Fibroblast of mammary gland (primary cell): Measurements from ENCODE around the gene DNM1L.

Source experiments
- DNase-seq: peaks from one replicate; pipeline ENCODE4 v3.0.0-alpha.2; 2010; ENCODE audit warnings: low read depth
- H3K4me3 ChIP-seq: 2 replicates; pipeline ENCODE4 v1.5.1; 2011; ENCODE audit warnings: low read depth, mild to moderate bottlenecking, low read length, moderate library complexity; ENCODE audit not compliant: control insufficient read depth
- TF ChIP-seq, protein P1 (sequence below): conservative IDR thresholded peaks from 2 replicates; pipeline ENCODE4 v1.5.1; 2011; ENCODE audit warnings: low read depth, low read length, inconsistent platforms; ENCODE audit not compliant: control insufficient read depth, insufficient read depth

Gene DNM1L

DNA sequence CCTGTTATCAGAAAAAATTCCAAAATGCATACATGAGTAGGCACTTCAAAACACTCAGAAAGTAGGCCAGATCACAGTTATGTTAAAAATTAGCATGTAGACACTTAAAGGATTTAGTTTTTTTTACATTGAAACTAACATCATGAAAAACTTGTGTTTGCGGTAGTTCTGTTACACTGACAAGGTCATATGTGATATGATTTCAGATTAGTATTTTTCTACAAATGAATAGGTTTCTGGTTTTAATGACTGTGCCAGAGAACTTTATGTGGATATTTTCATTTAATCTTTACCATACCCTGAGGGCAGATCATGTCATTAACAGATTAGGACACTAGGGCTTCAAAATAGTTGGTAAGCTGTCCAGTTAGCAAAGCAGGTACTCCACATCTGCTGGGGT, 55.9 kb downstream of the DNM1L start:
- no peak for DNase-seq
- H3K4me3 ChIP-seq = no peak overlapping the region
- TF ChIP-seq, protein P1, sequence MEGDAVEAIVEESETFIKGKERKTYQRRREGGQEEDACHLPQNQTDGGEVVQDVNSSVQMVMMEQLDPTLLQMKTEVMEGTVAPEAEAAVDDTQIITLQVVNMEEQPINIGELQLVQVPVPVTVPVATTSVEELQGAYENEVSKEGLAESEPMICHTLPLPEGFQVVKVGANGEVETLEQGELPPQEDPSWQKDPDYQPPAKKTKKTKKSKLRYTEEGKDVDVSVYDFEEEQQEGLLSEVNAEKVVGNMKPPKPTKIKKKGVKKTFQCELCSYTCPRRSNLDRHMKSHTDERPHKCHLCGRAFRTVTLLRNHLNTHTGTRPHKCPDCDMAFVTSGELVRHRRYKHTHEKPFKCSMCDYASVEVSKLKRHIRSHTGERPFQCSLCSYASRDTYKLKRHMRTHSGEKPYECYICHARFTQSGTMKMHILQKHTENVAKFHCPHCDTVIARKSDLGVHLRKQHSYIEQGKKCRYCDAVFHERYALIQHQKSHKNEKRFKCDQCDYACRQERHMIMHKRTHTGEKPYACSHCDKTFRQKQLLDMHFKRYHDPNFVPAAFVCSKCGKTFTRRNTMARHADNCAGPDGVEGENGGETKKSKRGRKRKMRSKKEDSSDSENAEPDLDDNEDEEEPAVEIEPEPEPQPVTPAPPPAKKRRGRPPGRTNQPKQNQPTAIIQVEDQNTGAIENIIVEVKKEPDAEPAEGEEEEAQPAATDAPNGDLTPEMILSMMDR = no peak

DNA sequence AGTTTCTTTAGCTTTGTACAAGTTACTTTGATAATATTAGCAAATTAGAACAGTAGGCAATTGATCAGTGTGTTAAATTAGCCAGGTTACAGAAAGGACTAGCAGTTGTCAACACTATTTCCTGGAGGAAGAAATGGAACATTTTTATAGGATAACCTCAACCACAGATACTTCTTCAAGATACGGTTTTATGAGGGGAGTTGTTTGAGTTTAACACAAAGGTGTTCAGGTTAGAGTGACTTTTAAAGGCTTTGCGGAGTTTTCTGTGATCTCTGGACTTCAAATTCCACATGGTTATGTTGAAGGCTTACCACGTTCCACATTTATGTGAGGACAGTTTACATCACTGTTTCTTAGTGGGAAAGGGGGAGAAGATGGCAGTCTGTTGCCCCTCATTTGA, 57.3 kb downstream of the DNM1L start:
- no peak overlapping the region for H3K4me3 ChIP-seq
- no peak for DNase-seq
- TF ChIP-seq, protein P1 = no peak

DNA sequence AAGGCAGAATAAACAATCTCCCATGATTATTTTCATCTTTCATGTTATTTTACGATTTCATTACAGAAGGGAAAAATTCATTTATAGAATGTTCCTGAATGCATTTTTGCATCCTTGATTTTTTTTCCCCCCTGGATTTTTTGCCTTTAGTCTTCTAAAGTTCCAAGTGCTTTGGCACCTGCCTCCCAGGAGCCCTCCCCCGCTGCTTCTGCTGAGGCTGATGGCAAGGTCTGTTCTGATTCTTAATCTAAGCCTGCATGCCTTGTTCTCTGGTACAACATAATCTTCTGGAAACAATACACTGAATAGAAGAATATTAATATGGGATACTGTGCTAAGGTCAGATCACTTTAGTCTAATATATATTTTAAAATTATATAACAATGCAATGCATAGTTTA, 58.6 kb downstream of the DNM1L start:
- no peak overlapping the region for H3K4me3 ChIP-seq
- no peak for DNase-seq
- TF ChIP-seq, protein P1 = no peak

DNA sequence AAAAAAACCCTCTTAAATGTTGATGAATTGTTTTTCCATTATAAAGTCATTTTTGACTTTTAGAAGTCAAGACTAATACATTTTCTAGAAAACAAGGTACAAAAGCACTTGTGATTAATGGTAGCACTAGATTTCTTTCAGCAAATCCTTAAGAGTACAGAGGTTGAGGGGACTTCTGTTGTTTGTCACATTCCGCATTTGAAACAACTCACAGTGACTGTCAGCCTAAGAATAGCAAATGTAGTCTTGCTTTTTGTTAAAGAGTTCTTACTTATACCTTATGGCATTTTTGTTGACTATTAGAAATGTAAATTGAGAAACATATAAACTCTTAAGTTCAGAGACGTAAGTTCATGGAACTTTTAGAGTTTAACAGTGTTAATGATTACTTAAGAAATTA, 60.2 kb downstream of the DNM1L start:
- no peak overlapping the region for H3K4me3 ChIP-seq
- no peak for DNase-seq
- TF ChIP-seq, protein P1 = no peak

DNA sequence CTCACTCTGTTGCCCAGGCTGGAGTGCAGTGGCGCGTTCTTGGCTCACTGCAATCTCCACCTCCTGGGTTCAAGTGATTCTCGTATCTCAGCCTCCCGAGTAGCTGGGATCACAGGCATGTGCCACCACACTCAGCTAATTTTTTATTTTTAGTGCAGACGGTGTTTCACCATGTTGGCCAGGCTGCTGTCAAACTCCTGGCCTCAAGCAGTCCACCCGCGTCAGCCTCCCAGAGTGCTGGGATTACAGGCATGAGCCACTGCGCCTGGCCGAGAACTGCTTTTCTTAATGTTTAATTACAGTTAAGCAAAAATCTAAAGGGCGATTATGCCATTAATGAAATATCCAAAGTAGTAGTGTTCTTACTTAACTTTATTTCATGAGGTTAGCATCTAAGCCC, 63.0 kb downstream of the DNM1L start:
- no peak overlapping the region for H3K4me3 ChIP-seq
- TF ChIP-seq, protein P1 = no peak
- no peak for DNase-seq

DNA sequence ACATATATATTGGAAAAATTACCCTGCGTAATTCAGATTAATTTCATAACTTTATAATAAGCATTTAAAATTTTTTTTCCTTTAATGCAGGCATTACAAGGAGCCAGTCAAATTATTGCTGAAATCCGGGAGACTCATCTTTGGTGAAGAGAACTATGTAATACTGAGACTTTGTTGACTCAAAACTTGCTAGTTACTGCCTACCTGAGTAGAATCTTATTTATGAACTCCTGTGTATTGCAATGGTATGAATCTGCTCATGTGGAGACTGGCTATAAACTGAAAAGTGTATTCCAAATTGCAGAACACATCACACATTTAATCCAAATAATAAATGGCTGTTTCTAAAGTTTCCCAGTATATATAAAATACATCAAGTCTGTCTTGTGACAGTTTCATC, 64.2 kb downstream of the DNM1L start:
- TF ChIP-seq, protein P1 = no peak
- DNase-seq = no peak

DNA sequence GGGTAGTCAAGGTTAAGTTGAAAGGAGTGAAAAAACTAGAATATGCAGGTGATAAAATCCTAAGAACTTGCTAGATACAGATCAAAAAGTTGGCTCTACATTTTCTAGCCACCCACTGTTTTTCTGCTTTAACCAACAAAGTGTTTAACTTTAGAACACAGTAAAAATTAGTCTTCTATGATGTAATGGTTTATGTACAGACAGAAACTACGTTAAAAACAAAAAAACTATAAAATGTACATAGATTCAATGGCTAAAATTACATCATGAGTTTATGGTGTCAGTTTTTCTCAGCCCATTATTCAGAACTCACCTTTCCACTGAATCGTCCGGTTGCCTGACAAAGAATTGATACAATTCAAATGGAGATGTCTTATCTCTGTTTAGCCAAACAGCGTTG, 74.5 kb downstream of the DNM1L start:
- TF ChIP-seq, protein P1 = no peak
- DNase-seq = no peak
- H3K4me3 ChIP-seq = peak overlapping the region; percentile 98

More for the DNA sequence above, 64.2 kb downstream of the DNM1L start:
- H3K4me3 ChIP-seq = no peak overlapping the region
